ENCODE data around the gene XPO1. TPM values are rescaled to one million over a fixed set of nuclear protein-coding genes. Genes with fewer than 3 reads are reported as not detected.

XPO1 gene
- total RNA-seq, 1 donor, result 160 TPM

DNA sequence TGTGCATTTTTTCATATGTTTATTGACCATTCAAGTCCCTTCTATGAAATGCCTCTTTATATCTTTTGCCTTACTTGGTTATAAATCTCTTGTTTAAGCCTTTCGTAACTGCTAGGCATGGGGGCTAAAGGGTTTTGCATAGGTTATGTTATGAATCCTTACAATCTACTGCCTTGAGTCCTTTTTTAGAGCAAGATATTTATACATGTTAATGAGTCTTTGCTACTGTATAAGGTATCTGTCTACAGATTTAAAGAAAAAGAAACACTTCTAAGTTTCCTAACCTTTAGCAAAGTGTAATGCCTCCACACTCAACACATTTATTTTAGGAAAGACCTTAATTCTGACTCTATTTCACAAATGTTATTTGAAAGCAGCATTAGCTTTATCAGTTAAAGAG is 43.6 kb upstream of the XPO1 start:
- peak; percentile 45 for DNase-seq (ENCODE audit: insufficient read length, low spot score, missing footprints)
- Histone ChIP-seq H4K20me1 (ENCODE audit: insufficient read depth, low read length) (no peaks in the 10 kb centered on the region), H3K36me3 (ENCODE audit: insufficient read depth, low read length) (no peaks in the 10 kb centered on the region), H3K27ac (ENCODE audit: low read depth, low read length) (no peak overlapping the region), H3K4me2 (ENCODE audit: insufficient read depth, low read length) (no peak overlapping the region), H2AFZ (ENCODE audit: low read length) (no peak overlapping the region), H3K4me3 (ENCODE audit: insufficient read depth, low read length) (no peak overlapping the region), H3K27me3 (ENCODE audit: insufficient read depth, low read length) (no peaks in the 10 kb centered on the region), H3K9me3 (ENCODE audit: low read depth, low read length) (no peaks in the 10 kb centered on the region), H3K79me2 (ENCODE audit: insufficient read depth, low read length) (no peaks in the 10 kb centered on the region), H3K4me1 (ENCODE audit: insufficient read depth, low read length) (no peaks in the 10 kb centered on the region)
- TF ChIP-seq, protein P1, sequence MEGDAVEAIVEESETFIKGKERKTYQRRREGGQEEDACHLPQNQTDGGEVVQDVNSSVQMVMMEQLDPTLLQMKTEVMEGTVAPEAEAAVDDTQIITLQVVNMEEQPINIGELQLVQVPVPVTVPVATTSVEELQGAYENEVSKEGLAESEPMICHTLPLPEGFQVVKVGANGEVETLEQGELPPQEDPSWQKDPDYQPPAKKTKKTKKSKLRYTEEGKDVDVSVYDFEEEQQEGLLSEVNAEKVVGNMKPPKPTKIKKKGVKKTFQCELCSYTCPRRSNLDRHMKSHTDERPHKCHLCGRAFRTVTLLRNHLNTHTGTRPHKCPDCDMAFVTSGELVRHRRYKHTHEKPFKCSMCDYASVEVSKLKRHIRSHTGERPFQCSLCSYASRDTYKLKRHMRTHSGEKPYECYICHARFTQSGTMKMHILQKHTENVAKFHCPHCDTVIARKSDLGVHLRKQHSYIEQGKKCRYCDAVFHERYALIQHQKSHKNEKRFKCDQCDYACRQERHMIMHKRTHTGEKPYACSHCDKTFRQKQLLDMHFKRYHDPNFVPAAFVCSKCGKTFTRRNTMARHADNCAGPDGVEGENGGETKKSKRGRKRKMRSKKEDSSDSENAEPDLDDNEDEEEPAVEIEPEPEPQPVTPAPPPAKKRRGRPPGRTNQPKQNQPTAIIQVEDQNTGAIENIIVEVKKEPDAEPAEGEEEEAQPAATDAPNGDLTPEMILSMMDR (IDR thresholded peaks at IDR 0.05; ENCODE audit: extremely low read depth, low read depth, low read length), result no peak

DNA sequence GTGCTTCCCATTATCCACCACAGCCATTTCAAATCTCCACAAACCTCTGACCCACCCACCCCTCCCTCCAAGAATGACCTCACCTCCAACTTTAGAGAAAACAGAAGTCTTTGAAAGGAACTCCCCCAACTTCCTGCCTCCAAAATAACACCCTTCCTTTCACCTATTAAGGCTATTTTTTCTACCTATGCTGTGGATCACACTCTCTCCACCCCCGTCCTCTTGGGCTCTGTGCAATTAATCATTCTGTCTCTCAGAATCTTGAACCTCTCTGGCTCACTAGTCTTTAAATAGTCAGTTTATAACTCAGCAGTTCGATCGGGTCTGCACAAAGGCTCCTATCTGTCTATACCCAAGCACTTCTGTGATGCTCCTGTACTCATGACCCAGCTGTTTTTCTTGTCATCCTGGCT is 37.3 kb upstream of the XPO1 start:
- Histone ChIP-seq H3K4me2 (ENCODE audit: insufficient read depth, low read length) (no peak overlapping the region), H3K79me2 (ENCODE audit: insufficient read depth, low read length) (no peaks in the 10 kb centered on the region)
- DNase-seq (ENCODE audit: insufficient read length, low spot score, missing footprints), result no peak

DNA sequence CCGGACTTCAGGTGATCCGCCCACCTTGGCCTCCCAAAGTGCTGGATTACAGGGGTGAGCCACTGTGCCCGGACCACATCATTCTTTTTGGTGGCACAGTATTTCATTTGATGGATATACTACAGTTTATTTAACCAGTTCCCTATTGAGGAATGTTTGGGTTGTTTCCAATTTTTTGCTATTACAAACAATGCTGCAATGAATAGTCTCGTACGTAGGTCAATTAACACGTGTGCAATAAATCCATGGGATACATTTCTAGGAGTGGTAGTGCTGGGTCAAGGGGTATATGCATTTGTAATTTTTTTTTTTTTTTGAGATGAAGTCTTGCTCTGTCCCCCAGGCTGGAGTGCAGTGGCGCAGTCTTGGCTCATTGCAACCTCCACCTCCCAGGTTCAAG is 28.4 kb upstream of the XPO1 start:
- Histone ChIP-seq H3K4me1 (ENCODE audit: insufficient read depth, low read length) (peaks cover 3% of the 10 kb centered on the region), H3K27ac (ENCODE audit: low read depth, low read length) (no peak overlapping the region), H3K79me2 (ENCODE audit: insufficient read depth, low read length) (no peaks in the 10 kb centered on the region), H3K4me3 (ENCODE audit: insufficient read depth, low read length) (no peak overlapping the region), H3K9me3 (ENCODE audit: low read depth, low read length) (no peaks in the 10 kb centered on the region), H3K4me2 (ENCODE audit: insufficient read depth, low read length) (no peak overlapping the region), H2AFZ (ENCODE audit: low read length) (no peak overlapping the region), H3K36me3 (ENCODE audit: insufficient read depth, low read length) (no peaks in the 10 kb centered on the region), H3K27me3 (ENCODE audit: insufficient read depth, low read length) (peaks cover 6% of the 10 kb centered on the region), H4K20me1 (ENCODE audit: insufficient read depth, low read length) (no peaks in the 10 kb centered on the region)
- TF ChIP-seq, protein P1 (IDR thresholded peaks at IDR 0.05; ENCODE audit: extremely low read depth, low read depth, low read length), result no peak
- DNase-seq (ENCODE audit: insufficient read length, low spot score, missing footprints), result no peak

More for the DNA sequence above, 37.3 kb upstream of the XPO1 start:
- no peak overlapping the region for H3K4me3 ChIP-seq (ENCODE audit: insufficient read depth, low read length)
- H3K4me1 ChIP-seq (ENCODE audit: insufficient read depth, low read length), result no peaks in the 10 kb centered on the region
- no peaks in the 10 kb centered on the region for H4K20me1 ChIP-seq (ENCODE audit: insufficient read depth, low read length)
- TF ChIP-seq, protein P1 (IDR thresholded peaks at IDR 0.05; ENCODE audit: extremely low read depth, low read depth, low read length), result no peak
- H3K9me3 ChIP-seq (ENCODE audit: low read depth, low read length), result no peaks in the 10 kb centered on the region
- no peak overlapping the region for H3K27ac ChIP-seq (ENCODE audit: low read depth, low read length)
- H3K36me3 ChIP-seq (ENCODE audit: insufficient read depth, low read length), result no peaks in the 10 kb centered on the region
- H2AFZ ChIP-seq (ENCODE audit: low read length), result peak overlapping the region; percentile 22
- no peaks in the 10 kb centered on the region for H3K27me3 ChIP-seq (ENCODE audit: insufficient read depth, low read length)

DNA sequence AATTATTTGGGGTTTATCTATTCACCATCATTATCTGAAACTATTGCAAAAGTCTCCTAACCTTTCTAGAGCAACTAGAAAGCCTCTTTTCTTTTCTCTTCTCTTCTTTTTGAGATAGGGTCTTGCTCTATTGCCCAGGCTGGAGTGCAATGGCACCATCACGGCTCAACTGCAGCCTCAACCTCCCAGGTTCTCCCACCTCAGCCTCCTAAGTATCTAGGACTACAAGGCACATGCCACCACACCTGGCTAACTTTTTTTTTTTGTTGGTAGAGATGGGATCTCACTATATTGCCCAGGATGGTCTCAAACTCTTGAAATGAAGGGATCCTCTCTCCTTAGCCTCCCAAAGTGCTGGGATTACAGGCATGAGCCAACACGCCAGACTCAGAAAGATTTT is 24.5 kb upstream of the XPO1 start:
- H3K27ac ChIP-seq (ENCODE audit: low read depth, low read length), result no peak overlapping the region
- no peaks in the 10 kb centered on the region for H3K79me2 ChIP-seq (ENCODE audit: insufficient read depth, low read length)
- no peaks in the 10 kb centered on the region for H4K20me1 ChIP-seq (ENCODE audit: insufficient read depth, low read length)
- peaks cover 14% of the 10 kb centered on the region for H3K27me3 ChIP-seq (ENCODE audit: insufficient read depth, low read length)
- no peak overlapping the region for H3K4me3 ChIP-seq (ENCODE audit: insufficient read depth, low read length)
- H2AFZ ChIP-seq (ENCODE audit: low read length), result no peak overlapping the region
- no peak for DNase-seq (ENCODE audit: insufficient read length, low spot score, missing footprints)
- no peaks in the 10 kb centered on the region for H3K36me3 ChIP-seq (ENCODE audit: insufficient read depth, low read length)
- TF ChIP-seq, protein P1 (IDR thresholded peaks at IDR 0.05; ENCODE audit: extremely low read depth, low read depth, low read length), result no peak
- H3K9me3 ChIP-seq (ENCODE audit: low read depth, low read length), result no peaks in the 10 kb centered on the region
- H3K4me2 ChIP-seq (ENCODE audit: insufficient read depth, low read length), result no peak overlapping the region
- peaks cover 3% of the 10 kb centered on the region for H3K4me1 ChIP-seq (ENCODE audit: insufficient read depth, low read length)

All from osteoblast (primary cell).